GM19463 (cell line): ENCODE data around the gene SCT.

Experiments
- ATAC-seq: cut with Tn5 transposase; IDR thresholded peaks from one replicate; pipeline ENCODE4 v1.9.1; 2021; ENCODE audit warnings: mild to moderate bottlenecking, moderate library complexity; ENCODE audit not compliant: unreplicated experiment

Gene SCT

GRCh38 chr11:611001-611996 lies 15.7 kb downstream of the SCT start:
- no peak for ATAC-seq

DNA sequence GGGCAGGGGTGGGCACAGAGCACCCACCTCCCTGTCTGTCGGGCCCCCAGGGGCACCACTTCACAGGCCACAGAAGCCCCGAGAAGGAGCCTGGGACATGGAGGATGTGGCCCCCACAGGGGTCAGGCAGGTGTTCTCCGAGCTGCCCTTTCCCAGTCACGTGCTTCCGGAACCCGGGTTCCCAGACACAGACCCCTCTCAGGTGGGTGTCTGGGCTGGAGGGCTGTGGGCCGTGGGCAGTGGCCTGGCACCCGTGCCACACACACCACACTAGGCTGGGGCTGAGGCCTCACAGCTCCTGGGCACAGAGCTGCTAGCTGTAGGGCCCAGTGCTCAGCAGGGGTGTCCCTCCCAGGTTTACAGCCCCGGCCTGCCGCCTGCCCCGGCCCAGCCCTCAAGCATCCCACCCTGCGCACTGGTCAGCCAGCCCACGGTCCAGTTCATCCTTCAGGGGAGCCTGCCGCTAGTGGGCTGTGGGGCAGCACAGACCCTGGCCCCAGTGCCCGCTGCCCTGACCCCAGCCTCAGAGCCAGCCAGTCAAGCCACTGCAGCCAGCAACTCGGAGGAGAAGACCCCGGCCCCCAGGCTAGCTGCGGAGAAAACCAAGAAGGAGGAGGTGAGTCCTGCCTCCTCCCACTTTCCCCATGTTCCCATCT lies 16.7 kb downstream of the SCT start:
- ATAC-seq: no peak

DNA sequence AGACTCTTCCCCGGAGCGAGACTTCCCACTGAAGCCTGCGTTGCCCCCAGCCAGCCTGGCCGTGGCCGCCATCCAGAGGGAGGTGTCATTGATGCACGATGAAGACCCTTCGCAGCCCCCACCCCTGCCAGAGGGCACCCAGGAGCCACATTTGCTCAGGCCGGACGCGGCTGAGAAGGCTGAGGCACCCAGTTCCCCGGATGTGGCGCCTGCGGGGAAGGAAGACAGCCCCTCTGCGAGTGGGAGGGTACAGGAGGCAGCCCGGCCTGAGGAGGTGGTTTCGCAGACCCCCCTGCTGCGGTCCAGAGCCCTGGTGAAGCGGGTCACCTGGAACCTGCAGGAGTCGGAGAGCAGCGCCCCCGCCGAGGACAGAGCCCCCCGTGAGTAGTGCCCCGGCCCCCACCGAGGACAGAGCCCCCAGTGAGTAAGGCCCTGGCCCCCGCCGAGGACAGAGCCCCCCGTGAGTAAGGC lies 17.6 kb downstream of the SCT start:
- no peak for ATAC-seq

GRCh38 chr11:608791-609251 lies 18.2 kb downstream of the SCT start:
- ATAC-seq: no peak

DNA sequence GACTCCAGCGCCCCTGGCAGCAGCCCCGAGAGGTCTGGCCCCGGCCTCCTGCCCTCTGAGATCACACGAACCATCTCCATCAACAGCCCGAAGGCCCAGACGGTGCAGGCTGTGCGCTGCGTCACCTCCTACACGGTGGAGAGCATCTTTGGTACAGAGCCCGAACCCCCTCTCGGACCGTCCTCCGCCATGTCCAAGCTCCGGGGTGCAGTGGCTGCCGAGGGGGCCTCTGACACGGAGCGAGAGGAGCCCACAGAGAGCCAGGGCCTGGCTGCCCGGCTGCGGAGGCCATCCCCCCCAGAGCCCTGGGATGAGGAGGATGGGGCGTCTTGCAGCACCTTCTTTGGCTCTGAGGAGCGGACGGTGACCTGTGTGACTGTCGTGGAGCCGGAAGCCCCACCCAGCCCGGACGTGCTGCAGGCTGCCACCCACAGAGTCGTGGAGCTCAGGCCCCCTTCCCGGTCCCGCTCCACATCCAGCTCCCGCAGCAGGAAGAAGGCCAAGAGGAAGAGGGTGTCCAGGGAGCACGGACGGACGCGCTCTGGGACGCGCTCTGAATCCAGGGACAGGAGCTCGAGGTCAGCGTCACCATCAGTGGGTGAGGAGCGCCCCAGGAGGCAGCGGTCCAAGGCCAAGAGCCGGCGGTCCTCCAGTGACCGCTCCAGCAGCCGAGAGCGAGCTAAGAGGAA lies 18.9 kb downstream of the SCT start:
- no peak for ATAC-seq

- no peak for ATAC-seq
Measured at GRCh38 chr11:607020-607780, 19.8 kb downstream of the SCT start.

DNA sequence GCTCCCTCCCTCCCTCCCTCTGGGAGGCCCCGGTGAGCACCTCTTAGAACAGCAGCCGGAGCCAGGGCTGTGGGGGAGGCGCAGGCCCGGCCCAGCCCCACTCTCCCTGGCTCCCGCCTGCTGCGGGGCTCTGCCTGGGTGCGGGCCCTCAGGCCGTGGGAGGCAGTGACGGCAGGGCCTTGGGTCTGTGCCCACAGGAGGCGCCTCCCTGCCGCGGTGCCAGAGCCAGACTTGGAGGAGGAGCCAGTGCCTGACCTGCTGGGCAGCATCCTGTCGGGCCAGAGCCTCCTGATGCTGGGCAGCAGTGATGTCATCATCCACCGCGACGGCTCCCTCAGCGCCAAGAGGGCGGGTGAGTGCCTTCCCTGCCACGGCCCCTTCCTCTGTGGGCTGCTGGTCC lies 20.7 kb downstream of the SCT start:
- no peak for ATAC-seq

DNA sequence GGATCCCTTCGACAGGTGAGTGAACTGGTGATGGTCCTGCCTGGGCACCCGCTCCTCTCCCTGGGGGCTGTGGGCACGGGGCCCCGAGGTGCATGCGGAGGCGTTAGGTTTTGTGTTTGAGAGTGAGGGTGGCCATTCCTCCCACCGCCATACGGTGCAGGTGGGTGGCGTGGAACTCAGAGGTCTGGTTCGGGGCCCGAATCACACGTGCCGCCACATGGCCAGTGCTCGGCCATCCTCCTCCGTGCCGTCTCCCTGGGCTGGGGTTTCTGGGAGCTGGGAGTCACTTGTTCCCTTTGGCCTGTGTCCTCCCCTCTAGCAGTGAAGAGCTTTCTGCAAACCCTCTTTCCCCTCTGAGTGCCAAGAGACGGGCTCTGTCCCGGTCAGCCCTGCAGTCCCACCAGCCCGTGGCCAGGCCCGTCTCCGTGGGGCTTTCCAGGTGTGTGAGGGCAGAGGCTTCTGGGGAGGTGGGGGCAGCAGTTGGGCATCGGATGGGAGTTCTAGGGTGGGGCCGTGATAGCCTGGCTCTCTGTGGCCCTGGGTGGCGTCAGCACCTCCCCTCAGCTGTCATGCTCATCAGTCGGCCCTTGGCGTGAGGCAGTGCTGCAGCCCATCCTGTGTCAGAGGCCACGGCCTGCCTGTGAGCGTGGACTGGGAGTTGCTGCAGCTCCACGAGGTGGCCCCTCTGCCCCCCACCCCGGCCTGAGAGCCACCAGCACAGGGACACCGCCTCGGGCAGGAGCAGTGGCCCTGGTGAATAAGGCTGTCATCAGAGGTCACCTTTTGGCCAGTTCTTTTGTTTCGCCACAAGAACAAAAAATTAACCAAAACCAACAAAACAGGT lies 21.5 kb downstream of the SCT start:
- ATAC-seq: no peak

- no peak for ATAC-seq
Measured at GRCh38 chr11:603154-603553, 23.8 kb downstream of the SCT start.

DNA sequence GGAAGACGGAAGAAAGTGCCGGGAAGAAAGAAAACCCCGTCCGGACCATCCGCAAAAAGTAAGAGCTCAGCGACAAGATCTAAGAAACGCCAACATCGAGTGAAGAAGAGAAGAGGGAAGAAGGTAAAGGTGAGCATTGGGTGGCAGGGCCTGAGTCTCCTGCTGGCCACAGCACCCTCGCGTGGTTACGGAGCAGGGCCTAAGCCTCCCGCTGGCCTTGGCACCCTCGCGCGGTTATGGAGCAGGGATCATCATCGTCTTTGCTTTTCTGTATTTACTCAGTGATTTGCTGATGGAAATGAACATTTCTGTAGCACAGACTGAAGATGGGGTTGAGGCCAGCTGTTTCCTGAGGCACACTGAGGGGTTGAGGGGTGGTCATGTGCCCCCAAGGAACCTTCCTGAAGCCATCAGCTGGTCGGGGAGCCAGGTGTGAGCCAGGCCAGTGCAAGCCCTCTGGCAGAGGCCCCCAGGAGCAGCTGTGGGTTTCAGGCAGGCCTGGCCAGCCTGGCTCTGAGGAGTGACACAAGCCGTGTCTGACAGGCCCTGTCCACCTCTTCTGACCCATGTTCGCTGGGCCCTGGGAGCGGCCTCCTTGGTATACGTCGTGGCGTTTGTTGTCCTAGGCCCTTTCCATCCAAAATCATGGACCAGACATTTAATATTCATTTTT lies 25.3 kb downstream of the SCT start:
- no peak for ATAC-seq

GRCh38 chr11:598005-598680 lies 28.8 kb downstream of the SCT start:
- ATAC-seq: no peak

DNA sequence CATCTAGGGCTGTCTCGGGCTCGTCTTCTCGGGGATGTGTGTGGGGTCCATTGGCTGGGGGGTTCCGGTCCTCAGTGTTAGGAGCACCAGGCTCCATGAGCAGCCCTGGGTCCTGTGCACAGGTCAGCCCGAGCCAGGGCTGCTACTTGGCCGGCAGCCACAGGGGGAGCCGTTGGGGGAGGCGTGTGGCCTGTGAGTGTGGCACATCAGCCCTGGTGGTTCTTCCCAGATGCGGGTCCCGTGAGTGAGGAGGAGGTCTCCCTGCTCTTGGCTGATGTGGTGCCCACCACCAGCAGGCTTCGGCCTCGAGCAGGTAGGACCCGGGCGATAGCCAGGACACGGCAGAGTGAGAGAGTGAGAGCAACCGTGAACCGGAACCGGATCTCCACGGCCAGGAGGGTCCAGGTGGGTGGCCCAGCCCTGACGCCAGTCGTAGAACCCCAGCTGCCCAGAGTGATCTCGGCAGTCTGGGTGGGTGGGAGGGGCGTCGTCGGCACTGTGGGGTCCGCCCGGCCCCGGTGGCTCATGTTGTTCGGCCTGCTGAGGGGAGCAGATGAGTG lies 29.7 kb downstream of the SCT start:
- ATAC-seq: no peak

- no peak for ATAC-seq
Measured at GRCh38 chr11:596374-596773, 30.6 kb downstream of the SCT start.

DNA sequence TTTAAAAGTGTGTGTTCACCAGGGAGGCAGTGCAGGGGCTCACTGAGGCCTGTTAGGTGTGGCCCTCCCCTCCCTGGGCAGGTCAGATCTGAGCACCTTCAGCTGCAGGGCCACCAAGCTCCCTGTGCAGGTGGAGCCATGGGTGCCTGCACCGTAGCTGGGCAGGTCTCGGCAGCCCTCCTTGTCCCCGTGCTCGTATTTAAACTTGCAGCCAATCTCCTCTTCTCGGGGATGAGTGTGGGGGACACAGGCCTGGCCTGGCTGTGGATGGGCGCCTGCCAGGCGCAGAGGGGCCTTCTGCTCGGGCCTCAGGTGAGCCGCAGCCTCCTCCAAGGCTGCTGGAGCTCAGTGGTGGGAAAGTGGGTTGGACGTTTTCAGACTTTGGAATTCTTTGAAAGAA lies 31.6 kb downstream of the SCT start:
- ATAC-seq: no peak

GRCh38 chr11:593347-593746 lies 33.6 kb downstream of the SCT start:
- no peak for ATAC-seq

DNA sequence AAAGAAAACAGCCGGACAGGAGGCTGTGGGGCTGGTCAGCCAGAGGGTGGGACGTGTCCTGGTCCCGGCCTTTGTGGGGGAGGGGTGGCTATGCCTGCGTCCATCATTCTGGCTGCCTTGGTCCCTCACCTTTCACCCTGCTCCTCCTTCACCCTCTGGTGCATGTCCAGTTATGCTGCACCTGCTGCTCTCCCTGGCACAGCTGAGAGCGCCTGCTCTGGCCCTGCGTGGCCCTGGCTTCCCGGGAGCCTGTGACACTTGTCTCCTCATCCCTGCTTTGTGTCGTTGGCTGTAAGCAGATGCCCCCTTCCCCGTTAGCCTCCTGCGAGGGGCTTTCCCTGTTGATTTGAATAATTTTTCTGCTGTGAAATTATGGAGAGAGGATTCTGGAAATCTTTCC lies 34.1 kb downstream of the SCT start:
- ATAC-seq: no peak

- no peak for ATAC-seq
Measured at GRCh38 chr11:592501-592900, 34.5 kb downstream of the SCT start.

DNA sequence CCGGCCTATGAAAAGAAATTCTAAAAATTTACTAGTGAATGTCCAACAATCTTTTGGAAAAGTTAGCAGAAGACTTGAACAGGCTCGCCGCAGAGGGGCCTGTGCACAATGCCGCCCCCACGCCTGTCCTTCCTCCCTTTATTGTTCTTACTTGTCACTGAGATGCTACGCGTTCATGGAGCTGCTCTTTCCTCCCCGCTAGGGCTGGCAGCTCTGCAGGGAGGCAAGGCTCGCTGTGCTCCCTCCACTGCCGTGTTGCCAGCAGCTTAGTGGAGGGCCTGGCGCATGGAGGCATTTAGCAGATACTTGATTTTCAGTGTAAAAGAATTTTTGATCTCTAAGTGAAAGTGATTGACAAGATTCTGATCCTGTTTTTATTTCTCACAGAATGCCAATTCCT lies 36.0 kb downstream of the SCT start:
- ATAC-seq: no peak
